A549 (cell line): ENCODE data around the gene FAM180B.

ENCODE experiments used
- CBX2 ChIP-seq: fragments of 200-600 bp; sonication (generic); IDR thresholded peaks from 2 replicates; pipeline ENCODE4 v1.6.1; 2016; ENCODE audit warnings: low read depth, mild to moderate bottlenecking, borderline replicate concordance
- CBX8 ChIP-seq: fragments of 200-600 bp; sonication (generic); IDR thresholded peaks from 2 replicates; pipeline ENCODE4 v1.6.1; 2016
- EP300 ChIP-seq, 2 experiments: fragments of >200 bp; sonication (Bioruptor Twin); formaldehyde crosslinking; IDR thresholded peaks; 2 replicates in 1 of 2; 3 replicates in 1 of 2; pipeline ENCODE4 v1.6.1; 2016 to 2017
- MYC ChIP-seq: IDR thresholded peaks from 2 replicates; pipeline ENCODE4 v1.6.1; 2012; ENCODE audit warnings: mild to moderate bottlenecking, inconsistent platforms, low read length, improper control_type of control experiment, borderline replicate concordance
- NR3C1 ChIP-seq: fragments of >200 bp; sonication (Bioruptor Twin); formaldehyde crosslinking; IDR thresholded peaks from 3 replicates; pipeline ENCODE4 v1.6.1; 2017
- PHF8 ChIP-seq: fragments of 200-600 bp; sonication (generic); IDR thresholded peaks from 2 replicates; pipeline ENCODE4 v1.6.1; 2016; ENCODE audit warnings: low read depth, mild to moderate bottlenecking, antibody characterized with exemption, moderate library complexity, borderline replicate concordance
- POLR2A ChIP-seq: IDR thresholded peaks from 2 replicates; pipeline ENCODE4 v1.6.1; 2012; ENCODE audit warnings: mild to moderate bottlenecking, low read length
- RAD21 ChIP-seq, 2 experiments: fragments of >200 bp in 1 of 2; sonication (Bioruptor Twin) in 1 of 2; formaldehyde crosslinking in 1 of 2; IDR thresholded peaks in 1 of 2; conservative IDR thresholded peaks in 1 of 2; 2 replicates in 1 of 2; 3 replicates in 1 of 2; pipeline ENCODE4 v1.6.1; 2012 to 2018; ENCODE audit warnings: inconsistent platforms in 1 of 2
- RCOR1 ChIP-seq: fragments of 150-350 bp; IDR thresholded peaks from 2 replicates; pipeline ENCODE4 v1.6.1; 2014; ENCODE audit warnings: antibody characterized with exemption, low read length, low read depth
- ZFP36 ChIP-seq: fragments of 450-650 bp; IDR thresholded peaks from 2 replicates; pipeline ENCODE4 v1.6.1; 2014; ENCODE audit warnings: borderline replicate concordance; ENCODE audit not compliant: partially characterized antibody
- TF ChIP-seq, protein P1 (sequence below): fragments of >200 bp; sonication (Bioruptor Twin); formaldehyde crosslinking; IDR thresholded peaks from 3 replicates; pipeline ENCODE4 v1.5.1; 2016
- TF ChIP-seq, protein P2 (sequence below): fragments of 200-600 bp; sonication (generic); IDR thresholded peaks from 2 replicates; pipeline ENCODE4 v1.6.1; 2016; ENCODE audit warnings: antibody characterized with exemption, mild to moderate bottlenecking, moderate library complexity
- TF ChIP-seq, protein P3 (sequence below): fragments of 150-350 bp; IDR thresholded peaks from 2 replicates; pipeline ENCODE4 v1.6.1; 2014; ENCODE audit warnings: low read depth, mild to moderate bottlenecking, low read length

DNA sequence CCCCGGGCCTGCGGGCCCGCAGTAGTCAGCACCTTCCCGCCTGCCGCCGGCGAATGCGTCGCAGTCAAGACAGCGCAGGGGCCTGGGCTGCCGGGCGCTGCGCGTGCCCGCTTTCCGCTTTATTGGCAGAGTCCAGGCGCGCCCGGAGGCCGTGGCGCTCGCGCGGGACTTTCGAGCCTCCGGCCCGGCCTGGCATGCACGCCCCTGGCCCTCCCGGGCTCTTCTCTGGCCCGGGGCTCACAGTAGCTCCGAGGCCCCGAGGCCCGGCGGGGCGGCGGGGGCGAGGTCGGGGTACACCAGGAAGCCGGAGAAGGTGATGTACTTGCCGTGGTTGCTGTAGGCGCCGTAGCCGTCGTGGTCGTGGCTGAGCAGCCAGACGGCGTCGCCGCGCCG, 3.1 kb downstream of the FAM180B start:
- TF ChIP-seq, protein P1, sequence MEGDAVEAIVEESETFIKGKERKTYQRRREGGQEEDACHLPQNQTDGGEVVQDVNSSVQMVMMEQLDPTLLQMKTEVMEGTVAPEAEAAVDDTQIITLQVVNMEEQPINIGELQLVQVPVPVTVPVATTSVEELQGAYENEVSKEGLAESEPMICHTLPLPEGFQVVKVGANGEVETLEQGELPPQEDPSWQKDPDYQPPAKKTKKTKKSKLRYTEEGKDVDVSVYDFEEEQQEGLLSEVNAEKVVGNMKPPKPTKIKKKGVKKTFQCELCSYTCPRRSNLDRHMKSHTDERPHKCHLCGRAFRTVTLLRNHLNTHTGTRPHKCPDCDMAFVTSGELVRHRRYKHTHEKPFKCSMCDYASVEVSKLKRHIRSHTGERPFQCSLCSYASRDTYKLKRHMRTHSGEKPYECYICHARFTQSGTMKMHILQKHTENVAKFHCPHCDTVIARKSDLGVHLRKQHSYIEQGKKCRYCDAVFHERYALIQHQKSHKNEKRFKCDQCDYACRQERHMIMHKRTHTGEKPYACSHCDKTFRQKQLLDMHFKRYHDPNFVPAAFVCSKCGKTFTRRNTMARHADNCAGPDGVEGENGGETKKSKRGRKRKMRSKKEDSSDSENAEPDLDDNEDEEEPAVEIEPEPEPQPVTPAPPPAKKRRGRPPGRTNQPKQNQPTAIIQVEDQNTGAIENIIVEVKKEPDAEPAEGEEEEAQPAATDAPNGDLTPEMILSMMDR: no peak
- TF ChIP-seq NR3C1 (no peak), POLR2A (no peak), CBX2 (no peak), RCOR1 (no peak), CBX8 (no peak), ZFP36 (no peak), MYC (no peak), PHF8 (no peak), RAD21 (conservative IDR thresholded peaks at IDR 0.05 in 1 of 2, IDR thresholded peaks at IDR 0.05 in 1 of 2) (no peak), EP300 (IDR thresholded peaks at IDR 0.05) (no peak)
- TF ChIP-seq, protein P2, sequence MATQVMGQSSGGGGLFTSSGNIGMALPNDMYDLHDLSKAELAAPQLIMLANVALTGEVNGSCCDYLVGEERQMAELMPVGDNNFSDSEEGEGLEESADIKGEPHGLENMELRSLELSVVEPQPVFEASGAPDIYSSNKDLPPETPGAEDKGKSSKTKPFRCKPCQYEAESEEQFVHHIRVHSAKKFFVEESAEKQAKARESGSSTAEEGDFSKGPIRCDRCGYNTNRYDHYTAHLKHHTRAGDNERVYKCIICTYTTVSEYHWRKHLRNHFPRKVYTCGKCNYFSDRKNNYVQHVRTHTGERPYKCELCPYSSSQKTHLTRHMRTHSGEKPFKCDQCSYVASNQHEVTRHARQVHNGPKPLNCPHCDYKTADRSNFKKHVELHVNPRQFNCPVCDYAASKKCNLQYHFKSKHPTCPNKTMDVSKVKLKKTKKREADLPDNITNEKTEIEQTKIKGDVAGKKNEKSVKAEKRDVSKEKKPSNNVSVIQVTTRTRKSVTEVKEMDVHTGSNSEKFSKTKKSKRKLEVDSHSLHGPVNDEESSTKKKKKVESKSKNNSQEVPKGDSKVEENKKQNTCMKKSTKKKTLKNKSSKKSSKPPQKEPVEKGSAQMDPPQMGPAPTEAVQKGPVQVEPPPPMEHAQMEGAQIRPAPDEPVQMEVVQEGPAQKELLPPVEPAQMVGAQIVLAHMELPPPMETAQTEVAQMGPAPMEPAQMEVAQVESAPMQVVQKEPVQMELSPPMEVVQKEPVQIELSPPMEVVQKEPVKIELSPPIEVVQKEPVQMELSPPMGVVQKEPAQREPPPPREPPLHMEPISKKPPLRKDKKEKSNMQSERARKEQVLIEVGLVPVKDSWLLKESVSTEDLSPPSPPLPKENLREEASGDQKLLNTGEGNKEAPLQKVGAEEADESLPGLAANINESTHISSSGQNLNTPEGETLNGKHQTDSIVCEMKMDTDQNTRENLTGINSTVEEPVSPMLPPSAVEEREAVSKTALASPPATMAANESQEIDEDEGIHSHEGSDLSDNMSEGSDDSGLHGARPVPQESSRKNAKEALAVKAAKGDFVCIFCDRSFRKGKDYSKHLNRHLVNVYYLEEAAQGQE: no peak
- TF ChIP-seq, protein P3, sequence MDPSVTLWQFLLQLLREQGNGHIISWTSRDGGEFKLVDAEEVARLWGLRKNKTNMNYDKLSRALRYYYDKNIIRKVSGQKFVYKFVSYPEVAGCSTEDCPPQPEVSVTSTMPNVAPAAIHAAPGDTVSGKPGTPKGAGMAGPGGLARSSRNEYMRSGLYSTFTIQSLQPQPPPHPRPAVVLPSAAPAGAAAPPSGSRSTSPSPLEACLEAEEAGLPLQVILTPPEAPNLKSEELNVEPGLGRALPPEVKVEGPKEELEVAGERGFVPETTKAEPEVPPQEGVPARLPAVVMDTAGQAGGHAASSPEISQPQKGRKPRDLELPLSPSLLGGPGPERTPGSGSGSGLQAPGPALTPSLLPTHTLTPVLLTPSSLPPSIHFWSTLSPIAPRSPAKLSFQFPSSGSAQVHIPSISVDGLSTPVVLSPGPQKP: no peak
